KMS-11 (cell line): Measurements from ENCODE around the gene UBE2E1.
A peak's percentile ranks its signal among the peaks of the same experiment; 100 is the strongest.

ENCODE experiments used
- H2AFZ ChIP-seq: fragments of 200-600 bp; sonication (generic); 2 replicates; pipeline ENCODE4 v1.6.1; 2016; ENCODE audit warnings: antibody characterized with exemption, mixed run types, low read depth
- H3K27ac ChIP-seq: fragments of 200-600 bp; sonication (generic); 2 replicates; pipeline ENCODE4 v1.6.1; 2016; ENCODE audit warnings: mild to moderate bottlenecking, mixed run types
- H3K27me3 ChIP-seq: fragments of 200-600 bp; sonication (generic); 2 replicates; pipeline ENCODE4 v1.6.1; 2017; ENCODE audit warnings: mild to moderate bottlenecking, low read depth, mixed run types, moderate library complexity; ENCODE audit not compliant: insufficient read depth
- H3K36me3 ChIP-seq: fragments of 200-600 bp; sonication (generic); 2 replicates; pipeline ENCODE4 v1.6.1; 2017; ENCODE audit warnings: mild to moderate bottlenecking, mixed run types; ENCODE audit not compliant: insufficient read depth
- H3K4me1 ChIP-seq: fragments of 200-600 bp; sonication (generic); 2 replicates; pipeline ENCODE4 v1.6.1; 2016; ENCODE audit warnings: mild to moderate bottlenecking, low read depth, mixed run types; ENCODE audit not compliant: poor library complexity, severe bottlenecking
- H3K4me2 ChIP-seq: fragments of 200-600 bp; sonication (generic); 2 replicates; pipeline ENCODE4 v1.7.0; 2016; ENCODE audit warnings: mild to moderate bottlenecking, mixed run types
- H3K4me3 ChIP-seq: fragments of 200-600 bp; sonication (generic); IDR thresholded peaks from 2 replicates; pipeline ENCODE4 v1.6.1; 2017; ENCODE audit warnings: low read depth, low read length, mixed read lengths; ENCODE audit not compliant: insufficient read depth
- H3K79me2 ChIP-seq: fragments of 200-600 bp; sonication (generic); 2 replicates; pipeline ENCODE4 v1.6.1; 2016; ENCODE audit warnings: low read depth, mixed run types; ENCODE audit not compliant: insufficient read depth
- H3K9ac ChIP-seq: fragments of 200-600 bp; sonication (generic); 2 replicates; pipeline ENCODE4 v1.6.1; 2016; ENCODE audit warnings: mild to moderate bottlenecking, mixed run types
- H4K20me1 ChIP-seq: fragments of 200-600 bp; sonication (generic); 2 replicates; pipeline ENCODE4 v1.6.1; 2016; ENCODE audit warnings: mild to moderate bottlenecking, mixed run types; ENCODE audit not compliant: insufficient read depth
- TF ChIP-seq, protein P1 (sequence below): fragments of 200-600 bp; sonication (generic); conservative IDR thresholded peaks from 2 replicates; pipeline ENCODE4 v1.6.1; 2017; ENCODE audit warnings: low read depth, mild to moderate bottlenecking, antibody characterized with exemption, low read length, moderate library complexity, mixed read lengths

Gene UBE2E1

DNA sequence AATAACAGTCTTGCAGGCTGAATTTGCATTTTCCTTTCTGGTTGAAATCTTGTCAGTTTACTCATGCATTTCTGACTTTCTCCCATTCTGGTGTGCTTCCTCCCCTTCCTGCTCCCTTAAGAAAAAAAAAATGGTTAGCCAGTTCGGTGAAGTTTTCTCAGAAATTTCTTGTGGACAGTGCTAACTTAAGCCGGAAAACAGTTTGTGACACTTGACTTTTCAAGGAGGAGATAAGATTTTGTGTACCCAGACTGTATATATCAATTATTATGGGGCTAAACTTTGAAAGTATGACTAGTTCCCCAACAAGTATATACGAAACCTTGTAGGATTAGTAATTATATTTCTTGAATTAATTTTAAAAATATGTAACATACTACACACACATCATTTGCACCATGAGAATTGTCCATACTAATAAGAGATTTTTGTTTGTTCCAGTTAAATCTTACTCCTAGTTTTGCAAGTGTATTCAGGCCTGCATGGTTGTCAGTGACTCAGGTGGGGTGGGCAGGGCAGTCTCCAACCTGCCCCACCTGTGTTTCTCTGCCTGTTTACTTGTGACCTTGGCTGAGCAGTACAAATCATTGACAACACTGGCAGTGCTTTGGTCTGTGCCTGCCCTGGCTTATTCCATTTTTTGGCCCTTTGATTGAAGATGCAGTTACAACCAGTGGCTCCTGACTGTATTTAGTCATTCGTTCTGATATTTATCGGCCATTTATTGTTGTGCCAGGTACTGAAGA, 19.1 kb downstream of the UBE2E1 start:
- Histone ChIP-seq H3K4me3 (no peak overlapping the region), H3K27me3 (no peaks in the 10 kb centered on the region), H2AFZ (no peak overlapping the region), H3K9ac (no peak overlapping the region), H3K27ac (no peak overlapping the region), H3K36me3 (no peaks in the 10 kb centered on the region), H4K20me1 (peaks cover 27% of the 10 kb centered on the region; the same call in 1 of the 2 replicates), H3K79me2 (peaks cover 95% of the 10 kb centered on the region), H3K4me2 (no peak overlapping the region), H3K4me1 (peaks cover 53% of the 10 kb centered on the region)
- TF ChIP-seq, protein P1, sequence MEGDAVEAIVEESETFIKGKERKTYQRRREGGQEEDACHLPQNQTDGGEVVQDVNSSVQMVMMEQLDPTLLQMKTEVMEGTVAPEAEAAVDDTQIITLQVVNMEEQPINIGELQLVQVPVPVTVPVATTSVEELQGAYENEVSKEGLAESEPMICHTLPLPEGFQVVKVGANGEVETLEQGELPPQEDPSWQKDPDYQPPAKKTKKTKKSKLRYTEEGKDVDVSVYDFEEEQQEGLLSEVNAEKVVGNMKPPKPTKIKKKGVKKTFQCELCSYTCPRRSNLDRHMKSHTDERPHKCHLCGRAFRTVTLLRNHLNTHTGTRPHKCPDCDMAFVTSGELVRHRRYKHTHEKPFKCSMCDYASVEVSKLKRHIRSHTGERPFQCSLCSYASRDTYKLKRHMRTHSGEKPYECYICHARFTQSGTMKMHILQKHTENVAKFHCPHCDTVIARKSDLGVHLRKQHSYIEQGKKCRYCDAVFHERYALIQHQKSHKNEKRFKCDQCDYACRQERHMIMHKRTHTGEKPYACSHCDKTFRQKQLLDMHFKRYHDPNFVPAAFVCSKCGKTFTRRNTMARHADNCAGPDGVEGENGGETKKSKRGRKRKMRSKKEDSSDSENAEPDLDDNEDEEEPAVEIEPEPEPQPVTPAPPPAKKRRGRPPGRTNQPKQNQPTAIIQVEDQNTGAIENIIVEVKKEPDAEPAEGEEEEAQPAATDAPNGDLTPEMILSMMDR, result no peak

DNA sequence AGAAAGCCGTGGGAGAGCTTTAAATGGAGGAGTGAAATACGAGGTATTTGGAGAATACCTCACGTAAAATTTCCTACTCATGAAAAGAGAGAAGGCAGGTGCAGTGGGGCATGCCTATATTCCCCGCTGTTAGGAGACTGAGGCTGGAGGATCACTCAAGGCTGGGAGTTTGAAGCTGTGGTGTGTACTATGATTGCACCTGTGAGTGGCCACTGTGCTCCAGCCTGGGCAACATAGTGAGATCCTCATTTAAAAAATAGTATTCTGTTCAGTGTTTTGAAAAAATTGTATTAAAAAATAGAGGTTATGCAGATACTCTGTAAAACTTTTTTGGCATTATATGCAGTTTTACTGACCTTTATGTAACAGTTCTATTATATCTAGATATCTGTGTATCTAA, 20.0 kb downstream of the UBE2E1 start:
- peaks cover 95% of the 10 kb centered on the region for H3K79me2 ChIP-seq
- H2AFZ ChIP-seq, result no peak overlapping the region
- H4K20me1 ChIP-seq, result peaks cover 23% of the 10 kb centered on the region
- no peak overlapping the region for H3K27ac ChIP-seq
- H3K9ac ChIP-seq, result no peak overlapping the region
- H3K27me3 ChIP-seq, result no peaks in the 10 kb centered on the region
- H3K4me1 ChIP-seq, result peaks cover 53% of the 10 kb centered on the region
- H3K4me2 ChIP-seq, result no peak overlapping the region
- H3K4me3 ChIP-seq, result no peak overlapping the region
- TF ChIP-seq, protein P1, result no peak
- H3K36me3 ChIP-seq, result no peaks in the 10 kb centered on the region

DNA sequence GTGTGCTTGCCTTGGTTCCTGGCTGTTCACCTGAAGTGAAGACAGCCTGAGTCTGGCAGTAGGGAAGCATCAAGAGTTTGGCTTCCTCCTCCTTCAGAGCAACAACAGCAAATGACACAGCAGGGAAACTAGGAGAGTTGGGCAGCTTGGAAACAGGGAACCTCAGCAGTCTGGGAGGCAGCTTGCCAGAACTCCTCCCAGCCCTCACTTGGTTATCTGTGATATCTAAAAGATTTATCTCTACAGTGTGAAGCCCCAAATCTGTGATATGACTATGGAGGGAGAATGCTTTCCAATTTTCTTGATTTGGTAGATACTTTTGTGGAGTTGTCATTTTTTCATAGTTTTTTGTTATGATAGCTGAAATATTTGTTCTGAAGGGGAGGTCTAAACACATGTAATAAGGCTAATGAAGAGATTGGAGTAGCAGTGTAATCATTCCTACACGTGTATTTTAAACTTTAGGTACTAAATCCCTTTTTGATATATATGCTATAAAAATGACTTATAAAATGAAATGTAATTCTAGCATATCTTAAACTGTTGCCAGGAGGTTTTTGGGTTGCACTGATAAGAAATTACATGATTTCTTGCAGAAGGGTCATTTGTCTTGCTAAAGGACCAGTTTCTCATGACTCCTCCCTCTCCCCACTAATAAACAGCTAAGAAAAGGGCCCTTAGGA, 20.8 kb downstream of the UBE2E1 start:
- Histone ChIP-seq H3K27ac (no peak overlapping the region), H3K27me3 (no peaks in the 10 kb centered on the region), H3K4me1 (peaks cover 54% of the 10 kb centered on the region), H3K4me3 (no peak overlapping the region), H3K36me3 (no peaks in the 10 kb centered on the region), H2AFZ (no peak overlapping the region), H3K79me2 (peaks cover 93% of the 10 kb centered on the region), H3K4me2 (no peak overlapping the region), H3K9ac (no peak overlapping the region), H4K20me1 (peaks cover 20% of the 10 kb centered on the region)
- TF ChIP-seq, protein P1, result no peak

DNA sequence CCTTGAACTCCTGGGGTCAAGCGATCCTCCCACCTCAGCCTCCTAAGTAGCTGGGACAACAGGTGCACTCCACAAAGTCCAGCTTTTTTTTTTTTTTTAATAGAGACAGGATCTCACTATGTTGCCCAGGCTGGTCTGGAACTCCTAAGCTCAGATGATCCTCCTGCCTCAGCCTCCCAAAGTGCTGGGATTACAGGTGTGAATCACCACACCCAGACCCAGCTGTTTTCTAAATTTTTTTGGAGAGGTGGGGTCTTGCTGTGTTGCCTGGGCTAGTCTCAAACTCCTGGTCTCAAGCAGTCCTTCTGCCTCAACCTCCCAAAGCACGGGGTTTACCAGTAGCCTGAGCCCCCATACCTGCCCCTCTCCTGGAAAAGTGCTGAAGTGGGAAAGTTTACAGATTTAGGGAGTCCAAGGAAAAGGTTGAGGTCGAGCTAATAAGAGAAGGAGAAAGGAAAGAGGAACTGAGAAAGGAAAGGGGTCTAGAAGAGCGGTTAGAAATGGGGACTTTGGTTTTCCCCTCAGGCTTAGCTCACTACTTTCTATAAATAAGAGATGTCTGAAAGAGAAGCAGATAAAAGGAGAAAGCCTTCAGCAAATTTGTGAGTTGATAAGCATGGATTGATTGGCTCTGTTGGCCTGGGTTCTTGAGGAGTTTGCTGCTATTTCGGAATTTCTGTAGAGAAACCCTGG, 23.6 kb downstream of the UBE2E1 start:
- TF ChIP-seq, protein P1, result no peak
- H3K27me3 ChIP-seq, result no peaks in the 10 kb centered on the region
- no peak overlapping the region for H3K9ac ChIP-seq
- peaks cover 20% of the 10 kb centered on the region for H4K20me1 ChIP-seq
- no peak overlapping the region; the same call in 1 of the 2 replicates for H3K27ac ChIP-seq
- peak overlapping the region; percentile 71 for H3K4me2 ChIP-seq
- H3K36me3 ChIP-seq, result no peaks in the 10 kb centered on the region
- H3K79me2 ChIP-seq, result peaks cover 96% of the 10 kb centered on the region
- H3K4me3 ChIP-seq, result no peak overlapping the region
- peaks cover 83% of the 10 kb centered on the region for H3K4me1 ChIP-seq
- no peak overlapping the region for H2AFZ ChIP-seq
